NCI-H2107 treated with DMSO at 0.1 percent for 48 hours (cell line): ENCODE data around the gene MGRN1.

ENCODE experiments used
- DNase-seq: peaks from one replicate; lab custom pipeline; 2025; ENCODE audit not compliant: unreplicated experiment; lab: John Stamatoyannopoulos, UW

MGRN1 gene

DNA sequence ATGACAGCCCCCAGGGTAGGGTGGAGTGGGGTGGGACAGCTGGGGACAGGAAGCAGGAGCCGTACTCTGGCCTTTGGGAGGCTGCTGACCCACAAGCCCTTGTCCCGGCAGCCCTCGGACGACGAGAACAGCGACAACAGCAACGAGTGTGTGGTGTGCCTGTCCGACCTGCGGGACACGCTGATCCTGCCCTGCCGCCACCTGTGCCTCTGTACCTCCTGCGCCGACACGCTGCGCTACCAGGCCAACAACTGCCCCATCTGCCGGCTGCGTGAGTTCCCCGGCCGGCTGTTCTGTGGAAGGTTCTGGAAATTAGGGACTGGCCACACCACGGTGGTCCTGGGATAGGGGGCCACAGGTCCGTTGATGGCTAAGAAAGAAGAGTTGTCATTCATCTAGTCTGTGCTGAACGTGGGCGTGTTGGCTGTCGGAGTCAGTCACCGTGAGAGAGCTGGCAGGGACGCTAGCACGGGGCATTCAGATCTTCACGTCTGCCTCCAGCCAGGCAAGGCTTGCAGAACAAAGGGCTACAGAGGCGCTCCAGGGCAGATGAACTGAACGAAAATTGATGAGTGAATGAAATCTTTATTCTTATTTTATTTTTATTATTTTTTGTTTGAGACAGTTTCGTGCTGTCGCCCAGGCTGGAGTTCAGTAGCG, 48.9 kb downstream of the MGRN1 start:
- DNase-seq, result no peak

DNA sequence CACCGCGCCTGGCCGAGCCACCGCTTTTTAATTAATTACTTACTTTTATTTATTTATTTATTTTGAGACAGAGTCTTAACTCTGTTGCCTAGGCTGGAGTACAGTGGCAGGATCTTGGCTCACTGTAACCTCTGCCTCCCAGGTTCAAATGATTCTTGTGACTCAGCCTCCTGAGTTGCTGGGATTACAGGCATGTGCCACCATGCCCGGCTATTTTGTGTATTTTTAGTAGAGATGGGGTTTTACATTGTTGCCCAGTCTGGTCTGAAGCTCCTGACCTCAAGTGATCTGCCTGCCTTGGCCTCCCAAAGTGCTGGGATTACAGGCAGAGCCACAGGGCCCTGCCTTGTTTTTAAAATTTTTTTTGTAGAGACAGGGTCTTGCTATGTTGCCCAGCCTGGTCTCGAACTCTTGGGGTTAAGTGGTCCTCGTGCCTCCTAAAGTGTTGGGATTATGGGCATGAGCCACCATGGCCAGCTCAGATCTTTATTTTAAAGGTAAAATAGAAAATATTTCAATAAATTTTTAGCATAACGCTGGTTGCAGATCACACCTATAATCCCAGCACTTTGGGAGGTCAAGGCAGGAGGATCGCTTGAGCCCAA, 50.4 kb downstream of the MGRN1 start:
- DNase-seq, result no peak

DNA sequence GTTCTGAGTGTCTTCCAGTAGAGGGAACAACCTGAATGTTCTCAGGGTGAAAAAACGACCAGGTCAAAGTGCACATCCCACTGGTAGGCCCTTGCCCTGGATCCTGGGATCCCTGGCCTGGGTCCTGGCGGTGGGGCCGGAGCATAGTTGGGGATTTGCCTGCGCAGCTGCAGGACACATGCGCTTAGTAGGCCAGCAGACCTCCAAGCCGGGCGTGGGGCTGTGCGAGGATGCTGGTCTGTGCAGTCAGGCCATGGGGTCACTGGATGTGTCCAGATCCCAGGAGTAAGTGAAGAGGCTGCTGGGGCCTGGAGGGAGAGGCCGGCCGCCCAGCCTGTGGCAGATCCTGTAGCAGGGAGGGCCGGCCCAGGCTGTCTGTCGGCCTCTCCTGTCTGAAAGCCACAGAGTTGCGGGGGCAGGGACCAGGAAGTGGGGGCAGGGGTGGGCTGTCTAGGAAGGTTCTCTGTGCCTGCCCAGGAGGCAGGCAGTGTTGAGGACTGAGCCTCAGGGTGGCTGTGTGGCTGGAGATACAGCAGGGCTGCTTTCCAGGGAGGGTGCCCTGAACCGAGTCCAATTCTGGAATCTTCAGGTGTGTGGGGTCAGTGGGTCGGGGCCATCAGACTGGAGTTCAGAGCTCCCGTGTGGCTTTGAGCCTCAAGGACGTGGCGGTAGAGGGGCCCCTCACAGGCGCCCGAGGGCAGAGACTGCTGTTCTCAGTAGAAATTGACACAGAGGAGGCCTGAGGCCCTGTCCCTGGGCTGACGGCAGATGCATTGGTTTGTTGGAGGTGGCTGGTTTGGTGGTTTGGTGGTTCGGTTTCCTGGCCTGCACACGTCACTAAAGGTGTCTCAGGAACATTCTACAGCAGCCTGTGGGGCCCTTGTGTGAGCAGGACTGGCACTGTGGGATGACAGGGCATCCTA, 51.5 kb downstream of the MGRN1 start:
- no peak for DNase-seq

DNA sequence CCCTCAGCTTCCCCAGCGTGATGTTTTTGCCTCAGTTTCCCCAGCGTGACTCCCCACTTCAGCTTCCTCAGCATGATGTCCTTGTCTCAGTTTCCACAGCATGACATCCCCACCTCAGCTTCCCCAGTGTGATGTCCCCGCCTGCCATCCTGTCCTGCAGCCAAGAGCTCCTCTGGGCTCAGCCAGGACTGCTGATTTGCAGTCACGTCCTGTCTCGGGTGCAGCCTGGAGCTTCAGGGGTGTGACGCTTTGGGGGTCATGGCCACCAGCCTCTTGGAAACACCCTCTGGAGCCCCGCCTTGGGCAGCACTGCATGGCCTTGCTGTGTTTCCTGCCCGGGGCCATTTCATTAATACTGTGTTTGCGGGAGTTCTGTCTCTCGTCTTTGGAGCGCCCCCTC, 52.2 kb downstream of the MGRN1 start:
- DNase-seq, result no peak

DNA sequence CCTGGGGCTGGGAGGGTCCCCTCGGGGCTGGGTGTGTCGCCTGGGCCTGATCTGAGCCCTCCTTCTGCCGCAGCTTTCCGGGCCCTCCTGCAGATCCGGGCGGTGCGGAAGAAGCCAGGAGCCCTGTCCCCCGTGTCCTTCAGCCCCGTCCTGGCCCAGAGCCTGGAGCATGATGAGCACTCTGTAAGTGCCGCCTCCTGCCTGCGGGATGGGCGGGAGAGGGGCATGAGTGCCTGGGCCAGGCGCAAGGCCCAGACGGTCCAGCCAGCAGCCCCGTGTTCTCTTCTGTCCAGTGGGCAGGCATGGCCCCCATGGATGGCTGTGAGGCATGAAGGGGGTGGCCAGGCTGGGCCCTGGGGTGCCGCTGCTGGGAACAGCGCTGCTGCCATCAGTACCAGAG, 52.8 kb downstream of the MGRN1 start:
- DNase-seq, result no peak

DNA sequence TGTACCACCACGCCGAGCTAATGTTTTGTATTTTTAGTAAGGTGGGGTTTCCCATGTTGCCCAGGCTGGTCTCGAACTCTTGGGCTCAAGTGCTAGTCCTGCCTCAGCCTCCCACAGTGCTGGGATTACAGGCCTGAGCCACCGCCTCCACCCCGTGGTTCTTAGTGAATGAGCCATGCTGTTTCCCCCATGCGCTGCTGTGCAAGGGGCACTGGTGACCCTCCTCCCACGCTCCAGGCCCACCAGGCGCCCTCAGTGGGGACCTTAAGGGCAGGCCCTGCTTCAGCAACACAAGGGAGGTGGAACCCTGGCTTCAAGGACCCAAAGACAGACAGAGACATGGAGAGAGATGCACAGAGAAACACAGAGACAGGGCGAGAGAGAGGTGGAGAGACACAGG, 53.4 kb downstream of the MGRN1 start:
- no peak for DNase-seq

DNA sequence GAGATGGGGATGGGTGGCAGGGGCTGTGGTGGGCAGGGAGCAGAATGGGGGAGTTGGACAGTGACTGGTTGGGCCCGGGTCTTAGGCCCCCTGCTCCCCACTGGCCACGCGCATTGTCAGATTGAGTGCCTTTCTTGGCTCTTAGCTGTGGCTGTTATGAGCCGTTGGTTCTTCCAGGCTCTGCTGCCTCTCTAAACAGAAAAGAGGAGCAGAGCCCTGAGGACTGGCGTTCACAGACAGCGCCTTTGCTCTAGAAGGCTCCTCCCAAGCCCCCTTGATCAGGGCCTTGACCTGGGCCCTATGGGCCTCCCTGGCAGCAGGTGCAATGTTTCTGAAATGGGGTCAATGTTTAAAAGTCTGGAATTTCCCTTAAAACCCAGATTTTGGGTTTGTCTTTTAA, 54.0 kb downstream of the MGRN1 start:
- DNase-seq, result no peak

DNA sequence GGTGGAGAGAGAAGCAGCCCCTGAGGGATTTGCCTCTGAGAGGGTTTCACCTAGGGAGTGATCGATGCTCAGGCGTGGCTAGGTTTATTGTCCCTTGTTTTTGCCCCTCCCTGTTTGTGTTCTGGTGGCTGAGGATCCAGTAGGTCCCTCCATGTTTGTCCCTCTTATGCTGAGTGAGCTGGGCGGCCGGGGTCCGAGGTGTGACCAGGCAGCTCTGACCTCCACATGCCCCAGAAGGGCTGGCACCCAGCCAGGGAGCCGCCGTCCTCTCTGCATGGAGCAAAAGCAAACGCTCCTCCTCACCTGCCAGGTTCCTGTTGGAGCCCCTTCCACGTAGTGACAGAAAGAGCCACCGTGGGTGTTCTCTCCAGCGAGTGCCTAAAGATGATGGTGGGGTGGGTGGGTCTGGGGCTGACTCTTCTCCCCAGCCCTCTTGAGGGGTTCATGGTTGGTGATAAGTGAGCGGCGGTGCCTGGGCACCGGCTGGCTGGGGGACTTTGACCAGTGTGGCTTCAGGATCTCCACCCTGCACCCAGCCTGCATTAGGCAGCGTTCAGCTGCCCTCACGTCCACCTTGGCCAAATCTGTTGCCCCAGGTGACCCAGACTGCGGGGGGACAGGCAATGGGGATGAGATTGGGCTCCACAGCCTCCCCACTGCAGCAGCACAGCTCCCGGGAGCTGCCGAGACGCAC, 54.7 kb downstream of the MGRN1 start:
- peak; percentile 61 for DNase-seq

DNA sequence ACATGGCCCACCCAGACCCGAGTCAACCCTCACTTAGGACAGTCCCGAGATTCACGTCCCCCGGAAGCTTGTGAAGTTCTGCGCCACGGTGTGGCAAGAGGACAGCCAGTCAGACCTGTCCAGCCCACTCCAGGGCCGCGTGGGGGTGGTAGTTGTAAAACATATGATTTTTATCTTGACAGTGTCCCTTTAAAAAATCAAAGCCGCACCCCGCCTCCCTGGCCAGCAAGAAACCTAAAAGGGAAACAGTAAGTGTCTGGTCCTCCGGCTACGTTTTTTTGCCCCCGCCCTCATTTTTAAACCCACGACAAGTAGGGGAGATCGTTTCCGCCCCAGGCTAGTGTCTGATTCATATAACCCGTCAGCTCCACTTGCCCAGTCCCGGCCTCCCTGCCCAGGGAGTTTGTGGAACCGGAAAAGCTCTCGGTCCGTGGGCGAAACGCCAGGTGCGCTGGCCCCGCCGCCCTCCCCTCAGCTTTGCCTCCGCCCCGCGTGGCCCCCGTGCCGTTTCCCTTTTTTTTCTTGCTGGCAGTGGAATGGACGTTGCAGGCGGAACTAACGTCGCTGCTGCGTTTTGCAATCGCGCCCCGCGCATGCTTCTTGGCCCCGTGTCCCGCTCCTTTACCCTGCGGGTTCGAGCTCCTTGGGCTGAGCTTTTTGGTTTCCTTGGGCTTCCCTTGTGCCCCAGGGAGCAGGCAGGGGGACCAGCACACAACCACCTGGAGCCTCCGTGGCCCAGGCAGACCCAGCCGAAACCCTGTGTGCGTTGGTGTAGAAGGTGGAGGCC, 55.4 kb downstream of the MGRN1 start:
- DNase-seq, result no peak

DNA sequence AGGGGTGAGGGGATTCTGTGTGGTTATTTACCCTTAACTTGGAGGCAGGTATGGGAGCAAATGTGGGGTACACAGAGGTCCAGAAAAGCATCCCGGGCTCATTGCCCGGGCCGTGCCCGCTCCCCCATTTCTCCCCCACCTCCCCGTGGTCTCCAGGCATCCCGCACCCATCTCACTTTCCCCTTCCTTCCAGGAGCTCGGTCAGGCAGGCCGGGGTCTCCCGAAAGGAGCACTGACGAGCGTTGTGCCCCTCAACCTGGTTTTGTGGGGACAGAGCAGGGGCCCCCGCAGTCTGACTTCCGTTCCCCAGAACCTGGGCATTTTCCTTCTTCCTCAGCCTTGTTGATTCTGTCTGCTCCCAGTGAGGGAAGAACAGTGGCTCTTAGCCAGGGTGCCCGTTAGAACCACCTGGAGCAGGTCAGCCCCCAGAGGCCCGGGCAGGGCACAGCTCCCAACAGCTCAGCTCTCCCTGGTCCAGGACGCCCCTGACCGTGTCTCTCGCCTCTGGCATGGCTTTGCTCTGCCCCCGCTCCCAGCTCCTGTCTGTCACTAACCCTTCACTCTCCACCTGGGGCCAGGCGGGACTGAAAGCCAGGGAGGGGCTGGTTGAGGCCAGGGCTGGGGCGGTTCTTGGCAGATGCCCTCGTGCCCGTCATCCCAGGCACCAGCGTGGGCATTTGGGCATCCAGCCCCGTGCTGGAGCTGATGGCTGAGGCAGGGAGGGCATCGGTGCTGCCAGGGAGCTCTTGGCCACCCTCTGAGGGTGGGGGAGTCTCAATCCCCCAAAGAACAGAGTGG, 56.2 kb downstream of the MGRN1 start:
- no peak for DNase-seq

DNA sequence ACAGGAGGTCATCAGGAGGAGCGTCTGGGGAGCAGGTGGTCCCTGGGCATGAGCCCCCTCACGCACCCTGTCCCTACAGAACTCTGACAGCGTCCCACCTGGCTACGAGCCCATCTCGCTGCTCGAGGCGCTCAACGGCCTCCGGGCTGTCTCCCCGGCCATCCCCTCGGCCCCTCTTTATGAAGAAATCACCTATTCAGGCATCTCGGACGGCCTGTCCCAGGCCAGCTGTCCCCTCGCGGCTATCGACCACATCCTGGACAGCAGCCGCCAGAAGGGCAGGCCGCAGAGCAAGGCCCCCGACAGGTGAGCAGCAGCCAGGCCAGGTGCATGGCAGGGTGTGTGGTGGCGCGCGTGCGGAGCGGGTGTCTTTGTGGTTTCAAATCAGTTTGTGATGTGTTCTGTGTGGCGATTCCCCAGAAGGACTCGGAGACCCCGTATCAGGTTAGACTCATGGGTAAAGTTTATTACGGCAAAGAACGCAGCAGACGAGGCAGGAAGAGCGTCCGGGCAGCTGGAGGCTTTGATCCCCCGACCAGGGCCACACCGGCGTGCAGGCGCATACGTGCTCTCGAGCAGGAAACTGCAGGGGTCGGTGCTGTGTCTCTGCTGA, 57.0 kb downstream of the MGRN1 start:
- DNase-seq, result no peak

DNA sequence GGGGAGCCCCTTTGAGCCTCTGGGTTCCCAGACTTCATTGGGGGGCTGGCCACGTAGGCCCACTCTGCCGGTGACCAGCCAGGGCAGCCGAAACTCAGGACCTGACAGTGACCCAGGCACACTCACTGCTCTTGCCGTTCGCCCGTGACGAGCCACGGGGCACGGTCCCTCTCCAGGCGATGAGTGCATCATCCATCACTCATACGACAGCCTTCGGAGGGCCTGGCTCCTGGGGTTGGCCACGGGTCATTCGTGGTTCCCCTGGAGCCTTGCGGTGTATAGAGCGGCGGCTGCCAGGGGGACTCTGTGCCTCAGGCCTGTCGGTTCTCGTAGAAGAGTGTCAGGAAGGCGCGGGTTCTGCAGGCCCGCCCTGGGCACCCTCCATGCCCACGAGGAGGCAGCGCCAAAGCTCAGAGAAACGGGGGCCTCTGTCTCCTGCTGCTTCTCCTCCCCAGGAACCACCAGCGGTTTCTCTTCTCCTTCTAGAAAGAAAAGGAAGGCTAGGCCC, 57.5 kb downstream of the MGRN1 start:
- DNase-seq, result no peak

DNA sequence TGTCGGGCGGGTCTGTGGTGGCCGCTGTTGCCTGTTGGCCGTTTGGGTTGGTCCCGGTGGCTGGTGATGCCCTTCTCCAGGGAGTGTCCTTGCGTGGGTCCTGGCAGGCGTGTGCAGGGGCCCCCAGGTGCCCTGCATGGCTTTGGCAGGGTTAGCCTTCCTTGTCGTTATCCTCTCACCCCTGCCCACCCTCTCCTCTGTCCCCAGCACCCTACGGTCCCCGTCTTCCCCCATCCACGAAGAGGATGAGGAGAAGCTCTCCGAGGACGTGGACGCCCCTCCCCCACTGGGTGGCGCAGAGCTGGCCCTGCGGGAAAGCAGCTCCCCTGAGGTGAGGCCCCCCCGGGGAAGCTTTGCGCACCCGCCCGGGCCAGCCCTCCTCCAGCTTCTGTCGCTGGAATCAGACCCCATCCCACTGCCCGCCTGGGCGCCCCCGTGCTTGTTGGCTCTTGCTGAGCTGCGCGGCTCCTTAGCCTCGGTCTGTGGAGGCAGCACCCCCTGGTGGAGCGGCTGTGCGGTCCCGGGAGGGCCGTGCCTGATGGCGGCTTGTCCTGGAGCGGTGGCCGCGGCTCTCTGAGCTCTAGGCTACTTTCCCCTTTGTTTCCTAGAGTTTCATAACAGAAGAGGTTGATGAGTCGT, 58.1 kb downstream of the MGRN1 start:
- no peak for DNase-seq

DNA sequence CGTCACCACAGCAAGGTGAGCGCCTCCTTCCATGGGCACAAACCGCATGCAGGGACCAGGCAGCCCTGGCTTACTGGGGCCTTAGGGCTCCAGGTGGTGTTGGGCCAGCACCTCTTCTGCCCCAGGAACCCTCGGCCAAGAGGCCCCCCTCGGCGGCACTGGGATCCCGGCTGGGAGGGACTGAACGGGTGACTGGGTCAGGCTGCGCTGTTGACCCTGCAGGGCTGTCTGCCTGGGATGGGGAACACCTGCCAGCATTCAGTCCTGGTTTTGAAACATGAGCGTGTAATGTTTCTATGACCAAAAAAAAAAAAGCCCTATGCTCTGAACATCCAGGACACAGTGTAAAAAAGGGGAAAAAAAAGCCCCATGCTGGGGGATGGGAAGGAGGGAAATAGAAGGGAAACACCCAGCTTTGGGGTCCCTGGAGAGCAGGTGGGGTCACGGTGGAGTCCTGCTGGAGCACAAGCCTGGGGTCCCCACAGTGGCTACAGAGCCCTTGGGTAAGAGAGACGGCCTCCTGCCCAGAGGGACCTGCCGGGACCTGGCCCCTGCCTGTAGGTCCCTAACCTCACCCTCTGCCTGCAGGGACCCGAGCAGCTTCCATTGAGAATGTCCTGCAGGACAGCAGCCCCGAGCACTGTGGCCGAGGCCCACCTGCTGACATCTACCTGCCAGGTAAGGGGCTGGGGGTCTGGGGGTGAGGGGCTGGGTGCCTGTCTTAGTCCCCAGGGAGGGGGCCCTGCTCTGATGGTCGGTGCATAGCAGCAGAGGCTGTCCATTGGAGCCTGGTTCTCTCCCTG, 58.8 kb downstream of the MGRN1 start:
- no peak for DNase-seq

DNA sequence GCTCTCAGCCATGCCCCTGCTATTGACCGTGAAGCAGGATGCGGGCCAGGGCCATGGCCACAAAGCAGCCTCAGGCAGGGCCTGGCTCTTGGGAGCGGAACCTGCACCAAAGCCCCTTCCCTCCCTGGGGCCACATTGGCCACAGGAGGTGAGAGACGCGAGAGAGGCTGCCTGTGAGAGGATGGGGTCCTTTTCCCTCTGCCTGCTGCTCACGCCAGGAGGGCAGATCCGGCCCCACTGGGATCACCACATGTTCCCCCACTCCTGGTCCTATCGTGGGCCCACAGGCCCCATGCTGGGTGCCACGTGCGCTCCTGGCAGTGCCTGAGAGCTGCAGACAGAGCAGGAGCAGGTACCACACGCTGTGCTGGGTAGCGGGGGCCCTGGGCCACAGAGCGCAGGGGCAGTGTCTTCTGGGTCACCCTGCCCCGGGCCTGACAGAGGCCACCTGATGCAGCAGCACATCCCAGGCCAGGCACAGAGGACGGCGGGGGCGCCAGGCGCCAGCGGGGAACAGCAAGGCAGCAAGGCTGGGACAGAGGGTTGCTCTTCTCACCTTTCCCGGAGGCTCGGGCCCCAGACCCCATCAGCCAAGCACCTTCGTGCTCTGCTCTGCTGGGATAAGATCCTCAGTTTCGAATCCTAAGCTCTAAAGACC, 59.6 kb downstream of the MGRN1 start:
- DNase-seq, result no peak

DNA sequence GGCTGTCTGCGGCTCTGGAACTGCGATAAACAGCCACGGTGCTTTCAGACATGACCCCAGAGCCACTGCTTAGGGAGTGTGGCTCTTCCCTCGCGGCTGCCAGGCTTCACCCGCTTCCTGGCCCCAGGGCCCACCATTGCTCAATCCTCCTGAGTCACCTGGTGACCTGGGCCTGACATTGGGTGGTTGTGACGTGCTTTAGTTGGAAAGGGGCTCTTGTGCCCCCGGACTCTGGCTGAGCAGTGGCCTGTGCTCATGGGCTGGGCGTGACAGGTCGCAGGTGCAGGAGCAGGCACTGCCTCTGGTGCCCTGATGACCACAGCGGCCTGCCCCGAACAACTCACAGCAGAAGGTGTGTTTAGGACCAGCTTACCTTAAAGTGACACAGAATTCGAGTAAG, 60.1 kb downstream of the MGRN1 start:
- no peak for DNase-seq

DNA sequence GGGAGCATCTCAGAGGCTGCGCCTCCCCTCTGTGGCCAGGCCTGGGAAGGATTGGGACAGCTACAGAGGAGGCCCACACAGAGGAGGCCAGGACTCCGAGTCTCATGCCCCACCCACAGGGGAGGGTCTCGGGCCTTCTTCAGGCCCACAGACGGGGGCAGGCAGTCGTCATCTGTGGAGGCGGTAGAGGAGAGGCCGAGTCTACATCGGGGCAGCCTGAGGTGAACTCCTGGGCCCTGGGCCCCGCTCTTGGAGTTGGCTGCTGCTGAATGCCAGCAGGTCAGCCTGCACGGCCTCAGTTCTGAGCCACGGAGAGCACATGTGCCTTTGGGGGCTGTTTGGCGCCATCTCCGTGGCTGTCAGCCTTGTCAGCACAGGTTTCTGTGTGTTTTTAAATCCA, 60.7 kb downstream of the MGRN1 start:
- no peak for DNase-seq
